HG02943 (cell line): ENCODE data around the gene ESRRG.

Experiments
- ATAC-seq: cut with Tn5 transposase; IDR thresholded peaks from one replicate; pipeline ENCODE4 v1.9.1; 2021; ENCODE audit warnings: mild to moderate bottlenecking, low read depth, moderate library complexity; ENCODE audit not compliant: unreplicated experiment

ESRRG gene

DNA sequence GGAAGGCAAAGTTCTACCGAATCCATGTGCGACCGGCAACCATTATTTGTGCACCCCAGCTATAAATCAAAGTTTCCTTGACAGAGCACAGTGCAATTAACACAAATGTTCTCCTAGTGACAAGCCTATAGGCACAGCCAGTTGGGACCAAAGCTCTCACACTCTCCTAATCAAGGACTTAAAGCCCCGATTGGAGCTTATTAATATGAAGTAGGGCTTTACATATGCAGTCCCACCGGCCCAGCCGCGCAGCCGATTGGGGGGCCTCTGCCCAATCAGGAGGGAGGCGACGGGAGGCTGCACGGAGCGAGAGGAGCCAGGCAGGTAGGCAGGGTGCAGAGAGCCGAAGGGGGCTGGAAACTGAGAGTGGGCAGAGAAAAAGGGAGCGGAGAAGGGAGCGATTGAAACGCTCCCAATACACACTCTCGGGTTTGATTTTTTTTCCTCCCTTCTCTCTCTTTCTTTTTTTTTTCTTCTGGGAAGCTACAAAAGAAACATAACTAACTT, at the start of gene ESRRG:
TSS of gene ESRRG (minus strand) at position 156 of the 507 bp plus-strand sequence. CDS start at position 26, 130 bp downstream.
- no peak for ATAC-seq

GRCh38 chr1:216771922-216772321, 48.7 kb upstream of the ESRRG start:
- ATAC-seq, result no peak

- ATAC-seq, result no peak
These were observed 43.6 kb upstream of the ESRRG start for GRCh38 chr1:216766633-216767327.

DNA sequence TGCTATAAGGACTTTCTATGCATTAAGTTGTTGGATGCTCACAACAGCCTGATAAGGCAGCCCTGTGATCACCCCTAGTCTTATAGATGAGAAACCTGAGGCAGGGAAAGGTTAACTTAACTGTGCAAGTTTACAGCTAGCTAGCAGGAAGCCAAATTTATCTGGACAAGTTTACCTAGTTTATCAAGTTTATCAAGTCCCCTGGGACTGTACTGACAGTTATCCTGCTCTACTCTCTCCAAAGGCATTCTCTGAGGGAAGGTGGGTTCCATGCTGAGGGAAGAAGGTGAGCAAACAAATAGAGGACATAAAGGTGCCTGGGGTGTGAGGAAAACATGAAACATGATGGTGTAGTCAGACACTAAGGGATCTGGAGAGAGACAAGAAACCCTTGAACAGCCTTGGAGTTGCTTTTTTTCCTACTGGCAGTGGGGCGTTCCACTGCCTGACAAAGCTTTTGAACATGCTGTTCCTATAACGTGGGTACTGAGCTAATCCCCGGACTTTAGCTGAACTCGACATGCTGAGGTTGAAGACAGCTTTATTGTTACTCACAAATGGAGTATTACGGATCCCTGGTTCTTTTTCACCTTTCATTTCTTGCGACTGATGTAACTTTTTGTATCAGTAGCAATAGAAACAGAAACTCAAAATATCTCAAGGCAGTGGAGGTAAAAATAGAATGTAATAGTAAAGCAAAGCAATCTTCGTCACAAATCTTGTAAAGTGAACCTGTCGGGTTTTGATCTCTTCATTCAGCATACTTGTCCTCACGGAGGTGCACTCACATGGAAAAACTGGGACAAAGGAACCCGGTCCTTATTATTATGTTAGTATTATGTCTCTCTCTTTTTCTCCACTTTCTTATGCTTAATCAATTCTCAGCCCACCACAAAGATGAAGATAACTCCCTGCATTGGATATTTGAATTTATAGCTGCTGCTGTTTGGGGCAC, 42.4 kb upstream of the ESRRG start:
- no peak for ATAC-seq

DNA sequence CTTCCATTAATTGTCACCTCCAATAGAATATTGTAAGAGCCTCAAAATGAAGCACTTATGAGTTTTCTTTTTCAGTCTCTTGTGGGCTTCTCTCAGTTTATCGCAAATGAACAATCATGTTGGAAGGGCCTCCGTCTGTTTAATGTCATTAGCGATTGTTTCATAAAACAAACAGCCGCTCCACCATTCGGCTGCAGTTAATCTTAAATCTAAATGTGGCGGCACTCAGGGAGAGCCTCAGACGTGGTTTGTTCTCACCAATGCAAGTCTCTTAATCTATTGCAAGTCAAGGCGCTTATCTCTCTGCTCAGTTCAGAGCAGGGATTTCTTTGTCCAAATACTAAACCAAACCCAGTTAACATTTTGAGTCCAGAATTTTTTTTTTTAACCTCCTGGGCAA, 34.9 kb upstream of the ESRRG start:
- no peak for ATAC-seq

- no peak for ATAC-seq
These were observed 33.9 kb upstream of the ESRRG start for GRCh38 chr1:216757110-216757509.

DNA sequence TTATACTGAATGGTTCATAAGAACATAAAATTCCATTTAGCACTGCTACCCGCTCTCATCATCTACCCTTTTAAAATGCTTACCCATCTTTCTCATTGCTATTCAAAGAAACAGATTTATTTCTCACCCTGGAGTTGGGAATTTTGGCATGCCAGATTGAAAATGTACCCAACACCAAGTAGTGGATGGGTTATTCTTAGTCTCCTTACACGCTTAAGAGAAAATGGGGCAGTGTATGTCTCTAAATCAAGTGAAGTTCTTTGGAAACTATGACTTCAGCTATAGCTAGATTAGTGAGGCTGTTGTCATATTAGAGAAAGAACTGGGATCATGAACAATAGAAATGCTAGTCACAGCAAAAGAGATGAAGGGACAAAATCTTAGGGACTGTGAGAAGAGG, 27.7 kb upstream of the ESRRG start:
- no peak for ATAC-seq

- no peak for ATAC-seq
These were observed 26.9 kb upstream of the ESRRG start for GRCh38 chr1:216750031-216750627.

- no peak for ATAC-seq
These were observed 26.0 kb upstream of the ESRRG start for GRCh38 chr1:216749232-216749631.

DNA sequence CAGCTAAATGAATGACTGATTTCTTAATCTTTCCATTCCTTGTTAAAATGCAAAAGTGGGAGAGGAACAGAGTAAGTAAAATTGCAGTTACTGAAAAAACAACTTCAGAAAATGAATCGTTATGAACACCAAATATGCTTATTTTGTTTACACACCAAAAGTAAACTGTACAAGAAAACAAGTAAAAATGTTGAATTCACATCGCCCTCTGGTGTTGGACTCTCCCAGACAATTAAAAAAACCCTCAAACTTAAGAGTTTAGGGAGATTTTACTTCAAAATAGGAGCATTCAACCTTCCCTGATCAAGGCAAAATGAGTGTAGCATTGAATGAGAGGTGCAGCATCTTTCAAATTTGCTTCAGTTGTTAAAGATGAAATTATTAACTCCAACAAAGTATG, 19.4 kb upstream of the ESRRG start:
- ATAC-seq, result no peak

DNA sequence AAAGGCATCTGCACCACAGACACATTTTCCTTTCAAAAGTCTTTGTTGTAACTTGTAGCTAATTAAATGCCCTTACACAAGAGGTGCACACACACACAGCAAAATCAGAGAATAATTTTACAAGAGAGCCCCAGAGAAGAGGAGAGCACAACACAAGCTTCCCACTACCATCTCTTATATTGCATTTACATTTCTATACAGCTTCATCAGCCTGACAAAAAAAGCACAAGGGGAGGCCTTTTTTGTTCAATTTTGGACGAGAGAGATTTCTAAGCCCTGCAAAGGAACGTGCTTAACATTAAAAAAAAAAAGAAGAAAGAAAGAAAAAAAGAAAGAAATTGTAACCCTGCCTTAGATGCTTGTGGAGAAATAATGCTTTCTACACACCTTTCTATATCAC, 17.1 kb upstream of the ESRRG start:
- ATAC-seq, result no peak

GRCh38 chr1:216739793-216740192, 16.6 kb upstream of the ESRRG start:
- ATAC-seq, result no peak

GRCh38 chr1:216732121-216732520, 8.9 kb upstream of the ESRRG start:
- no peak for ATAC-seq

- ATAC-seq, result no peak
These were observed 8.3 kb upstream of the ESRRG start for GRCh38 chr1:216731562-216731961.

- ATAC-seq, result no peak
These were observed 3.2 kb upstream of the ESRRG start for GRCh38 chr1:216726435-216726834.

DNA sequence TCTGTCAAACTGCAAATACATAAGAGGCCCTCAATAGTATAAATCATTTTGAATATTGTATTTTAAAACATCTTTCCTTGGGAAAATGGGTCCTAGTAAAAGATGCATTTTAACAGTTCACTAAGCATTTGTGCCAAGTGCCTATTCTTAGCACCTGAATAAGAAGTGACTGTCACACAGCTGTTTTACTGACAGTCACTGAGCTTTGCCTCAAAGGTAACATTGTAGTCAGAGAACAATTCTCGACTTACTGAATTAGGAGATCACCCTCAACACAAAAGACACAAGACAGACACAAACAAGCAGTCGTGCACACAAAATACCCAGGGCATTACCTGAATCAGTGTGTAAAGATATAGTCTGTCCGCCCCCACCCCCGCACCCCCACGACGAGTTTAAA, 408 bp downstream of the ESRRG start:
- no peak for ATAC-seq

DNA sequence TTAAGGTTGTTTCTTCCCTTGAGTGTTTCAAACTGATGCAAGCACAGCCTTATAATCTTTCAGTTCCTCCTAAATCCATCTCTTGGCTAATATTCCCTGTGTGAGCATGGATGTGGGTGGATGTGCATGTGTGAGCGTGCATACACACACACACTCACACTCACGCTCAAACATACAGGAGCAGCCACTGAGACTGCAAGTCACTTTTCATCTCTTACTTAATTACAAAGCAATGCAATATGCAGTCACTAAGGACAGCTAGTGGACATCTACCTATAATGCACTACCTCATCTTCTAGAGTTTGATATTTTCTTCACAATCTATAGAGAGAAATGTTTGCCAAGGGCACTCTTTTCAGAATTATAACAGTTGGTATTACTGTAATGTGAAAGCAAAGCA, 1.4 kb downstream of the ESRRG start:
- no peak for ATAC-seq

DNA sequence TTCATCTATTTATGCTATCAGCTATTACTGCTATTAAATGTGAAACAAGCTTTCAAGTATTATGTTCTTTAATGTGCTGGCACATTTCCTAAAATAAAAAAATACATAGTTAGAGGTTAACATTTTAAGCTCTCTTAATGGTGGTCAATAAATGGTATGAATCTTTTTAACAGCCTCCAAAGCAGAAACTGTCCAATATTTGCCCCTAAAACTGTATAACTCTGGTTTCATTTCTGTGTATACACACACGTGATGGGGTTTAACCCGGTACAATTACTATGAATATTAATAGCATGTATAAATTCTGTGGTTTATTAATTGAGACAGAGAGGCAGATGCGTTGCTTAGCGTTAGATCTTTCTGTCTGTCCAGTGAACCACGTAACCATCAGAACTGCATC, 2.2 kb downstream of the ESRRG start:
- ATAC-seq, result no peak

DNA sequence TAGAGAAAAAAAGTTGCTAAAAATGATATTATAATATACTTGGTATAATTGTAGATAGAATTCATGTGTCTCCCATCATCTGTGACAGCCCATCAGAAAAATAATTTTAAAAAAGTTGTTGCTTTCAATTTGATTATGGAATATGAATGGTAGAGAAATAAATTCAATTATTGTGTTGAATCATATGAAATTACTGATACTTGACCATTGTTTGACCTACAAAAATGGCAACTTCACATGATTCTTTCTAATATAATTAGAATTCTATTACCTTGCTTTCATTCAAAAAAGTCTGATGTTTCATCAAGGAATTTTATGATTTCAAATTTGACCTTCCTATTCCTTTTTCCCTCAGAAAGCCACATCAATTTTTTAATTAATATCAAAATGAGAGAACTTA, 11.5 kb downstream of the ESRRG start:
- ATAC-seq, result no peak

DNA sequence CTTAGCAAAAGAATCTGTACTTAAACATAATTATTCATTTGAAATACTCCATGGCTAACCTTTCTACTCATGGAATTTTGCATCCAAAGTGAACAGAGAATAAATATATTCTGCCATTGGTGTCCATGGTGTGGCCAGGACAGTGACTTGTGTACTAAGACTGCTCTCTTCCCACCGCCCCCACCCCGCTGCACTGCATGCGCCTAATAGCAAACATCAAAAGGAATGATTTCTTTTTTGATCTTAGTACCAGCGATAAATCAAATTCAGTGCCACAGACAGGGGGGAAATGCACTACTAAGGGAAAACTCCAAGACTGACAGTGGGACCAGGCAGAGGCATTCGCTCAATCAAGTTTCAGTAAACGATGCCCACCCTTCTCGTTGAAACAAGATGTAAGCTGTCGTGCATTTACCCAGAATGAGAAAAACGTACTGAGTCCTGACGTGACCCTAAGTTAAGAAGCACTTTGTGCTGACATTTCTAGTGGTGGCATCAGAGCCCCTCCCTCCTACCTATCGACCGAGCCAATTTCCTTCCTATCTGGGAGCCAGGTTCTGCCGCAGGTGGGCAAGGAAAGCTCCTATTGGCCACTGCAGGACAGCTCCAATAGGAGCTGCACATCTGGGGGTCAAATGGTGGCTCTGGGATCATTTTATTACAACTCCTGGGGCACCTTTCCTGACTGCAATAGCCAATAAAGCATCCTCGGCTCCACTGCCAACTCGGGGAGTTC, 12.5 kb downstream of the ESRRG start:
- ATAC-seq, result no peak
